ENCODE measurements around the gene PPP1R7. TPM values are rescaled to one million over a fixed set of nuclear protein-coding genes. Genes with fewer than 3 reads are reported as not detected.

The PPP1R7 gene
- total RNA-seq, 1 donor: 46.7 TPM

GRCh38 chr2:241136661-241137260, 13.5 kb upstream of the PPP1R7 start:
- peak; percentile 56 for DNase-seq (ENCODE audit: insufficient read length, low spot score, missing footprints)

GRCh38 chr2:241137276-241138190, 12.7 kb upstream of the PPP1R7 start:
- H3K27ac ChIP-seq (ENCODE audit: low read depth, low read length): no peak overlapping the region

More at GRCh38 chr2:241136661-241137260, 13.5 kb upstream of the PPP1R7 start:
- H4K20me1 ChIP-seq (ENCODE audit: insufficient read depth, low read length): no peaks in the 10 kb centered on the region
- H3K4me1 ChIP-seq (ENCODE audit: insufficient read depth, low read length): no peaks in the 10 kb centered on the region
- no peaks in the 10 kb centered on the region for H3K9me3 ChIP-seq (ENCODE audit: low read depth, low read length)
- H3K27ac ChIP-seq (ENCODE audit: low read depth, low read length): no peak overlapping the region
- no peak for TF ChIP-seq CTCF (IDR thresholded peaks at IDR 0.05; ENCODE audit: extremely low read depth, low read depth, low read length)
- no peaks in the 10 kb centered on the region for H3K27me3 ChIP-seq (ENCODE audit: insufficient read depth, low read length)
- no peak overlapping the region for H2AFZ ChIP-seq (ENCODE audit: low read length)
- no peaks in the 10 kb centered on the region for H3K79me2 ChIP-seq (ENCODE audit: insufficient read depth, low read length)
- H3K4me2 ChIP-seq (ENCODE audit: insufficient read depth, low read length): no peak overlapping the region
- no peaks in the 10 kb centered on the region for H3K36me3 ChIP-seq (ENCODE audit: insufficient read depth, low read length)
- no peak overlapping the region for H3K4me3 ChIP-seq (ENCODE audit: insufficient read depth, low read length)

DNA sequence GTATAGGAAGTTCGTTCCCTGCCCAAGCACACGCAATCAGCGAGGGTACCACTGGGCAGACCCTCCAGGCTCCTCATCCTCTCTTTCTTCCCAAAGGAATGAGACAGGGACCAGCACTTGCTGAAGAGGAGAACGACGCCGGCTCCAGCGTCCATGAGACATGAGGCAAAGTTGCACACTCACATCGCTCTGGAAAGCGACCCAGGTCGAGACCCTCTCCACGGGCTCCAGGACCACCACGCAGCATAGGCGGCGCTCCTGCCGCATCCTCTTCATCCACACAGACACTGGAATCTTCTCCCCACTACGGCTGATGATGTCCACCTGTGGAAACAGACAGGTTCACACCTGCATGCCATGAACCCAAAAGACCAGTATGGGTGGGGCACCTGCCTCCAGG, 11.8 kb upstream of the PPP1R7 start:
- no peaks in the 10 kb centered on the region for H4K20me1 ChIP-seq (ENCODE audit: insufficient read depth, low read length)
- no peak for DNase-seq (ENCODE audit: insufficient read length, low spot score, missing footprints)

More at GRCh38 chr2:241137276-241138190, 12.7 kb upstream of the PPP1R7 start:
- no peak for TF ChIP-seq CTCF (IDR thresholded peaks at IDR 0.05; ENCODE audit: extremely low read depth, low read depth, low read length)
- H4K20me1 ChIP-seq (ENCODE audit: insufficient read depth, low read length): no peaks in the 10 kb centered on the region
- no peak overlapping the region for H3K4me2 ChIP-seq (ENCODE audit: insufficient read depth, low read length)
- no peaks in the 10 kb centered on the region for H3K4me1 ChIP-seq (ENCODE audit: insufficient read depth, low read length)
- no peak overlapping the region for H2AFZ ChIP-seq (ENCODE audit: low read length)
- H3K27me3 ChIP-seq (ENCODE audit: insufficient read depth, low read length): no peaks in the 10 kb centered on the region
- no peaks in the 10 kb centered on the region for H3K36me3 ChIP-seq (ENCODE audit: insufficient read depth, low read length)
- no peaks in the 10 kb centered on the region for H3K79me2 ChIP-seq (ENCODE audit: insufficient read depth, low read length)
- H3K4me3 ChIP-seq (ENCODE audit: insufficient read depth, low read length): no peak overlapping the region
- DNase-seq (ENCODE audit: insufficient read length, low spot score, missing footprints): peak; percentile 80
- H3K9me3 ChIP-seq (ENCODE audit: low read depth, low read length): no peaks in the 10 kb centered on the region

More for the DNA sequence above, 11.8 kb upstream of the PPP1R7 start:
- Histone ChIP-seq H3K9me3 (ENCODE audit: low read depth, low read length) (no peaks in the 10 kb centered on the region), H3K36me3 (ENCODE audit: insufficient read depth, low read length) (no peaks in the 10 kb centered on the region), H3K4me3 (ENCODE audit: insufficient read depth, low read length) (no peak overlapping the region), H3K4me2 (ENCODE audit: insufficient read depth, low read length) (no peak overlapping the region), H3K27me3 (ENCODE audit: insufficient read depth, low read length) (no peaks in the 10 kb centered on the region), H2AFZ (ENCODE audit: low read length) (no peak overlapping the region), H3K27ac (ENCODE audit: low read depth, low read length) (no peak overlapping the region), H3K4me1 (ENCODE audit: insufficient read depth, low read length) (no peaks in the 10 kb centered on the region), H3K79me2 (ENCODE audit: insufficient read depth, low read length) (no peaks in the 10 kb centered on the region)
- no peak for TF ChIP-seq CTCF (IDR thresholded peaks at IDR 0.05; ENCODE audit: extremely low read depth, low read depth, low read length)

Data from osteoblast (primary cell).